Panc1 (cell line): Measurements from ENCODE around the gene USP30. TPM values are rescaled to one million over a fixed set of nuclear protein-coding genes. Genes with fewer than 3 reads are reported as not detected.

Experiments
- ATAC-seq: fragments of 200-7000 bp; cut with Tn5 transposase; 2 replicates; pipeline ENCODE4 v1.9.1; 2020; ENCODE audit warnings: mild to moderate bottlenecking, moderate library complexity
- BruUV-seq: library from RNA; stranded (reverse); fragments of 400-500 nt; replicated peaks from 2 replicates; lab custom pipeline; 2021; lab: Mats Ljungman, UMichigan
- CTCF ChIA-PET: fragments of 300-600 bp; sonication (Branson Sonifier 250); formaldehyde crosslinking; loops from one replicate; lab custom pipeline; 2022; ENCODE audit warnings: antibody characterized with exemption; lab: Charles Lee
- POLR2A ChIA-PET: fragments of 300-600 bp; sonication (Branson Sonifier 250); formaldehyde crosslinking; loops from one replicate; lab custom pipeline; 2022; ENCODE audit warnings: antibody characterized with exemption; lab: Charles Lee
- DNase-seq: peaks from one replicate; pipeline ENCODE4 v3.0.0-alpha.2; 2010; ENCODE audit warnings: low read depth, low spot score
- H3K27ac ChIP-seq: 2 replicates; pipeline ENCODE4 v1.5.1; 2011; ENCODE audit warnings: mild to moderate bottlenecking, low read length, inconsistent platforms
- H3K27me3 ChIP-seq: fragments of 200-500 bp; sonication (Bioruptor generic); 2 replicates; pipeline ENCODE4 v1.6.0; 2014; ENCODE audit warnings: low read length, inconsistent platforms; ENCODE audit not compliant: control insufficient read depth, insufficient read depth
- H3K36me3 ChIP-seq: fragments of 200-500 bp; sonication (Bioruptor generic); 2 replicates; pipeline ENCODE4 v1.5.1; 2014; ENCODE audit warnings: inconsistent platforms, mild to moderate bottlenecking, low read length, moderate library complexity; ENCODE audit not compliant: control insufficient read depth, insufficient read depth
- H3K4me1 ChIP-seq: 2 replicates; pipeline ENCODE4 v1.5.1; 2011; ENCODE audit warnings: inconsistent platforms, mild to moderate bottlenecking, low read length, moderate library complexity; ENCODE audit not compliant: control insufficient read depth, insufficient read depth
- H3K4me3 ChIP-seq, 2 experiments: 2 replicates each; pipeline ENCODE4 v1.5.1; 2011 to 2012; ENCODE audit warnings: low read depth in 2 of 2, low read length in 2 of 2, mild to moderate bottlenecking in 2 of 2, inconsistent platforms in 1 of 2, moderate library complexity in 1 of 2
- H3K9me3 ChIP-seq: fragments of 200-500 bp; sonication (Bioruptor generic); 2 replicates; pipeline ENCODE4 v1.5.1; 2014; ENCODE audit warnings: low read depth, mild to moderate bottlenecking, inconsistent platforms, low read length, moderate library complexity; ENCODE audit not compliant: control insufficient read depth, insufficient read depth
- POLR2AphosphoS5 ChIP-seq: IDR thresholded peaks from 2 replicates; pipeline ENCODE4 v1.6.1; 2012; ENCODE audit warnings: mild to moderate bottlenecking, low read depth, low read length, moderate library complexity
- SIN3A ChIP-seq: IDR thresholded peaks from 2 replicates; pipeline ENCODE4 v1.6.1; 2012; ENCODE audit warnings: low read depth, mild to moderate bottlenecking, low read length, moderate library complexity, borderline replicate concordance; ENCODE audit not compliant: insufficient read depth
- TCF7L2 ChIP-seq: IDR thresholded peaks from 2 replicates; pipeline ENCODE4 v1.6.1; 2011; ENCODE audit warnings: mild to moderate bottlenecking, low read depth, low read length, inconsistent platforms
- in situ Hi-C: cut with HindIII; loops from 2 replicates; pipeline ENCODE4 v1.10.0; 2016; ENCODE audit warnings: low sequenced_read_pairs, low pct_unique_long_range_greater_than_20kb
- intact Hi-C: fragments of 100-400 bp; cut with micrococcal nuclease; formaldehyde crosslinking; loops from one replicate; pipeline ENCODE4 v1.10.0; 2022; ENCODE audit not compliant: unreplicated experiment
- total RNA-seq: library from RNA; stranded (reverse); gene quantifications from one replicate; pipeline ENCODE4 v1.2.1, GENCODE V29; 2021; ENCODE audit not compliant: unreplicated experiment
- TF ChIP-seq, protein P1 (sequence below): fragments of 450-650 bp; IDR thresholded peaks from 2 replicates; pipeline ENCODE4 v1.5.1; 2017; ENCODE audit warnings: mild to moderate bottlenecking
- TF ChIP-seq, protein P2 (sequence below), 2 experiments: IDR thresholded peaks; 2 replicates each; pipeline ENCODE4 v1.6.1; 2011 to 2012; ENCODE audit warnings: low read depth in 2 of 2, control low read depth in 1 of 2, low read length in 1 of 2, mild to moderate bottlenecking in 1 of 2, moderate library complexity in 1 of 2; ENCODE audit not compliant: insufficient read depth in 1 of 2

USP30 gene
- total RNA-seq, 1 experiment from 2014 or later: 5.7 TPM

DNA sequence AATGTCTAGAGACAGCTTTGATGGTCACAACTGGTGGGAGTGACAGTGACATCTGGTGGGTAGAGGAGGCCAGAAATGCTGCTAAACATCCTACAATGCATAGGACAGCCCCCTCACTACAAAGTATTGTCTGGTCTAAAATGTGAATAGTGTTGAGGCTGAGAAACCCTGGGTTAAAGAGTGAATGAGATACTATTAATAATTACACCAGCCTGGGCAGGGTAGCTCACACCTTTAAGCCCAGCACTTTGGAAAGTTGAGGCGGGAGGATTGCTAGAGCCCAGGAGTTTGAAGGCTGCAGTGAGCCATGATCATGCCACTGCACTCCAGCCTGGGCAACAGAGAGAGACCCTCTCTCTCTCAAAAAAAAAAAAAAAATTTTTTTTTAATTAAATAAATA is 42.6 kb upstream of the USP30 start:
- Histone ChIP-seq H3K4me3 (no peak overlapping the region), H3K36me3 (no peaks in the 10 kb centered on the region), H3K27me3 (no peaks in the 10 kb centered on the region), H3K4me1 (no peaks in the 10 kb centered on the region), H3K9me3 (no peaks in the 10 kb centered on the region), H3K27ac (no peak overlapping the region)
- BruUV-seq: no TSS peak
- intact Hi-C loops: no loop called here
- POLR2A ChIA-PET: interaction anchor here (0.6 kb wide), 2 partner anchors 45 to 60 kb away, joined by 3 read pairs; no protein-coding TSS in a partner anchor
- CTCF ChIA-PET: no interaction called here
- in situ Hi-C loops: no loop called here
- DNase-seq (no peak), ATAC-seq (no peak)
- TF ChIP-seq TCF7L2: no peak
- TF ChIP-seq, protein P1, sequence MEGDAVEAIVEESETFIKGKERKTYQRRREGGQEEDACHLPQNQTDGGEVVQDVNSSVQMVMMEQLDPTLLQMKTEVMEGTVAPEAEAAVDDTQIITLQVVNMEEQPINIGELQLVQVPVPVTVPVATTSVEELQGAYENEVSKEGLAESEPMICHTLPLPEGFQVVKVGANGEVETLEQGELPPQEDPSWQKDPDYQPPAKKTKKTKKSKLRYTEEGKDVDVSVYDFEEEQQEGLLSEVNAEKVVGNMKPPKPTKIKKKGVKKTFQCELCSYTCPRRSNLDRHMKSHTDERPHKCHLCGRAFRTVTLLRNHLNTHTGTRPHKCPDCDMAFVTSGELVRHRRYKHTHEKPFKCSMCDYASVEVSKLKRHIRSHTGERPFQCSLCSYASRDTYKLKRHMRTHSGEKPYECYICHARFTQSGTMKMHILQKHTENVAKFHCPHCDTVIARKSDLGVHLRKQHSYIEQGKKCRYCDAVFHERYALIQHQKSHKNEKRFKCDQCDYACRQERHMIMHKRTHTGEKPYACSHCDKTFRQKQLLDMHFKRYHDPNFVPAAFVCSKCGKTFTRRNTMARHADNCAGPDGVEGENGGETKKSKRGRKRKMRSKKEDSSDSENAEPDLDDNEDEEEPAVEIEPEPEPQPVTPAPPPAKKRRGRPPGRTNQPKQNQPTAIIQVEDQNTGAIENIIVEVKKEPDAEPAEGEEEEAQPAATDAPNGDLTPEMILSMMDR: no peak
- TF ChIP-seq, protein P2, sequence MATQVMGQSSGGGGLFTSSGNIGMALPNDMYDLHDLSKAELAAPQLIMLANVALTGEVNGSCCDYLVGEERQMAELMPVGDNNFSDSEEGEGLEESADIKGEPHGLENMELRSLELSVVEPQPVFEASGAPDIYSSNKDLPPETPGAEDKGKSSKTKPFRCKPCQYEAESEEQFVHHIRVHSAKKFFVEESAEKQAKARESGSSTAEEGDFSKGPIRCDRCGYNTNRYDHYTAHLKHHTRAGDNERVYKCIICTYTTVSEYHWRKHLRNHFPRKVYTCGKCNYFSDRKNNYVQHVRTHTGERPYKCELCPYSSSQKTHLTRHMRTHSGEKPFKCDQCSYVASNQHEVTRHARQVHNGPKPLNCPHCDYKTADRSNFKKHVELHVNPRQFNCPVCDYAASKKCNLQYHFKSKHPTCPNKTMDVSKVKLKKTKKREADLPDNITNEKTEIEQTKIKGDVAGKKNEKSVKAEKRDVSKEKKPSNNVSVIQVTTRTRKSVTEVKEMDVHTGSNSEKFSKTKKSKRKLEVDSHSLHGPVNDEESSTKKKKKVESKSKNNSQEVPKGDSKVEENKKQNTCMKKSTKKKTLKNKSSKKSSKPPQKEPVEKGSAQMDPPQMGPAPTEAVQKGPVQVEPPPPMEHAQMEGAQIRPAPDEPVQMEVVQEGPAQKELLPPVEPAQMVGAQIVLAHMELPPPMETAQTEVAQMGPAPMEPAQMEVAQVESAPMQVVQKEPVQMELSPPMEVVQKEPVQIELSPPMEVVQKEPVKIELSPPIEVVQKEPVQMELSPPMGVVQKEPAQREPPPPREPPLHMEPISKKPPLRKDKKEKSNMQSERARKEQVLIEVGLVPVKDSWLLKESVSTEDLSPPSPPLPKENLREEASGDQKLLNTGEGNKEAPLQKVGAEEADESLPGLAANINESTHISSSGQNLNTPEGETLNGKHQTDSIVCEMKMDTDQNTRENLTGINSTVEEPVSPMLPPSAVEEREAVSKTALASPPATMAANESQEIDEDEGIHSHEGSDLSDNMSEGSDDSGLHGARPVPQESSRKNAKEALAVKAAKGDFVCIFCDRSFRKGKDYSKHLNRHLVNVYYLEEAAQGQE (IDR thresholded peaks at IDR 0.05; ENCODE audit: insufficient read depth in 1 of 2, low read depth in 2 of 2, low read length in 1 of 2): no peak
- TF ChIP-seq POLR2AphosphoS5: no peak
- TF ChIP-seq SIN3A: no peak

DNA sequence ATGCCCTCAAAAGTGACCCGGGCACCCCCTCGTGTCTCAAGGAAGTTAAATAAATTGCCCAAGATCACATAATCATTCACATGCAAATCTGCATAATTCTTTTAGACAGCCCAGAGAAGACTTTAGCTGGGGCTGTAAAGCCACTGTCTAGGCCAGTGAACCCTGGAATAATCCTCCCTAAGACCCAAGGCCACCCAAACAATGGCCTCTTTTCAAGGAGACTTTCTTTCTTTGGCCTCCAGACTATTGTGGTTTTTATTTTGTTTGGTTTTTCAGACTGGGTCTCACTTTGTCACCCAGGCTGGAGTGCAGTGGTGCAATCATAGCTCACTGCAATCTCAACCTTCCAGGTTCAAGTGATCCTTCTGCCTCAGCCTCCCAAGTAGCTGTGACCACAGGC is 42.1 kb upstream of the USP30 start:
- DNase-seq: no peak
- no peak for ATAC-seq
- H3K27me3 ChIP-seq: no peaks in the 10 kb centered on the region
- in situ Hi-C loops (no loop called here), intact Hi-C loops (no loop called here)
- no peak overlapping the region for H3K27ac ChIP-seq
- H3K36me3 ChIP-seq: no peaks in the 10 kb centered on the region
- H3K9me3 ChIP-seq: no peaks in the 10 kb centered on the region
- no peak overlapping the region for H3K4me3 ChIP-seq
- no peaks in the 10 kb centered on the region for H3K4me1 ChIP-seq
- POLR2A ChIA-PET: interaction anchor here (0.6 kb wide), 1 partner anchor 61 kb away, joined by 3 read pairs; no protein-coding TSS in a partner anchor
- CTCF ChIA-PET: no interaction called here
- TF ChIP-seq, protein P1: no peak
- TF ChIP-seq SIN3A (no peak), TCF7L2 (no peak), POLR2AphosphoS5 (no peak)
- TF ChIP-seq, protein P2 (IDR thresholded peaks at IDR 0.05; ENCODE audit: insufficient read depth in 1 of 2, low read depth in 2 of 2, low read length in 1 of 2): no peak
- no TSS peak for BruUV-seq
